HUES48 (cell line): ENCODE data around the gene OR56A5.

Source experiments
- H3K27ac ChIP-seq: one replicate; pipeline ENCODE4 v1.7.0; 2013; ENCODE audit warnings: low read depth, low read length, inconsistent platforms
- H3K27me3 ChIP-seq: 2 replicates; pipeline ENCODE4 v1.6.1; 2013; ENCODE audit warnings: mild to moderate bottlenecking, low read length; ENCODE audit not compliant: control insufficient read depth, insufficient read depth
- H3K36me3 ChIP-seq: 2 replicates; pipeline ENCODE4 v1.6.1; 2013; ENCODE audit warnings: low read length; ENCODE audit not compliant: control insufficient read depth, insufficient read depth
- H3K4me1 ChIP-seq: 2 replicates; pipeline ENCODE4 v1.6.1; 2013; ENCODE audit warnings: mild to moderate bottlenecking, low read length; ENCODE audit not compliant: control insufficient read depth, insufficient read depth
- H3K4me3 ChIP-seq: 2 replicates; pipeline ENCODE4 v1.5.1; 2013; ENCODE audit warnings: mild to moderate bottlenecking, low read depth, low read length
- H3K9ac ChIP-seq: 2 replicates; pipeline ENCODE4 v1.6.1; 2013; ENCODE audit warnings: mild to moderate bottlenecking, low read depth, low read length, moderate library complexity
- H3K9me3 ChIP-seq: 2 replicates; pipeline ENCODE4 v1.6.1; 2013; ENCODE audit warnings: low read length; ENCODE audit not compliant: control insufficient read depth, insufficient read depth

Gene OR56A5

GRCh38 chr11:5932671-5933070 lies 35.6 kb downstream of the OR56A5 start:
- Histone ChIP-seq H3K27me3 (no peaks in the 10 kb centered on the region), H3K27ac (no peak overlapping the region), H3K36me3 (no peaks in the 10 kb centered on the region), H3K4me3 (no peak overlapping the region), H3K4me1 (no peaks in the 10 kb centered on the region), H3K9me3 (peaks cover 28% of the 10 kb centered on the region), H3K9ac (no peak overlapping the region)

- H3K27ac ChIP-seq, result no peak overlapping the region
- H3K36me3 ChIP-seq, result no peaks in the 10 kb centered on the region
- H3K4me1 ChIP-seq, result no peaks in the 10 kb centered on the region
- no peak overlapping the region for H3K9ac ChIP-seq
- H3K4me3 ChIP-seq, result no peak overlapping the region
- H3K9me3 ChIP-seq, result peaks cover 21% of the 10 kb centered on the region
- no peaks in the 10 kb centered on the region for H3K27me3 ChIP-seq
These were observed 37.2 kb downstream of the OR56A5 start for GRCh38 chr11:5931061-5931460.

GRCh38 chr11:5930614-5931013 lies 37.7 kb downstream of the OR56A5 start:
- Histone ChIP-seq H3K27me3 (no peaks in the 10 kb centered on the region), H3K9ac (no peak overlapping the region), H3K27ac (no peak overlapping the region), H3K9me3 (peaks cover 20% of the 10 kb centered on the region), H3K4me1 (no peaks in the 10 kb centered on the region), H3K36me3 (no peaks in the 10 kb centered on the region), H3K4me3 (no peak overlapping the region)

GRCh38 chr11:5929571-5930368 lies 38.5 kb downstream of the OR56A5 start:
- Histone ChIP-seq H3K36me3 (no peaks in the 10 kb centered on the region), H3K9ac (no peak overlapping the region), H3K27me3 (no peaks in the 10 kb centered on the region), H3K9me3 (peaks cover 20% of the 10 kb centered on the region), H3K4me1 (no peaks in the 10 kb centered on the region), H3K4me3 (no peak overlapping the region), H3K27ac (no peak overlapping the region)

GRCh38 chr11:5928811-5929210 lies 39.5 kb downstream of the OR56A5 start:
- no peaks in the 10 kb centered on the region for H3K27me3 ChIP-seq
- H3K27ac ChIP-seq, result no peak overlapping the region
- no peaks in the 10 kb centered on the region for H3K4me1 ChIP-seq
- H3K9me3 ChIP-seq, result peaks cover 20% of the 10 kb centered on the region
- H3K9ac ChIP-seq, result no peak overlapping the region
- H3K36me3 ChIP-seq, result no peaks in the 10 kb centered on the region
- no peak overlapping the region for H3K4me3 ChIP-seq

DNA sequence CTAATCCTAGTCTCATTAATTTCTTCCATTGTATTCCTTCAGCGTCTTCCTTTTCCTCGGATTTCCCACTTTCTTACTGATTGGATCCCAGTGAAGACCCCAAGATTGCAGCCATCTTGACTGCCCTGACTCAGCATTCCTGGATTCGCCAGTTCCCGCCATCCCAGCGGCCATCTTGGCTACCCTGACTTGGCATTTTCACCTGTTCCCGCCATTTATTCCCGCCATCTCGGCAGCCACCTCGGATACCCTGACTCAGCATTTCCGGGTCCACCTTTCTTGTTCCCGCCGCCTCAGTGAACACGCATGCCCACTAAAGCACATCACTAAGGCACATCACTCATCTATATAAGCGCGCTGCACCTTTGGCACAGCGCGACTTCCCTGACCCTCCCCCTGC lies 40.0 kb downstream of the OR56A5 start:
- H3K4me3 ChIP-seq, result no peak overlapping the region
- no peaks in the 10 kb centered on the region for H3K27me3 ChIP-seq
- H3K9ac ChIP-seq, result no peak overlapping the region
- no peak overlapping the region for H3K27ac ChIP-seq
- no peaks in the 10 kb centered on the region for H3K4me1 ChIP-seq
- H3K36me3 ChIP-seq, result no peaks in the 10 kb centered on the region
- H3K9me3 ChIP-seq, result peaks cover 20% of the 10 kb centered on the region

DNA sequence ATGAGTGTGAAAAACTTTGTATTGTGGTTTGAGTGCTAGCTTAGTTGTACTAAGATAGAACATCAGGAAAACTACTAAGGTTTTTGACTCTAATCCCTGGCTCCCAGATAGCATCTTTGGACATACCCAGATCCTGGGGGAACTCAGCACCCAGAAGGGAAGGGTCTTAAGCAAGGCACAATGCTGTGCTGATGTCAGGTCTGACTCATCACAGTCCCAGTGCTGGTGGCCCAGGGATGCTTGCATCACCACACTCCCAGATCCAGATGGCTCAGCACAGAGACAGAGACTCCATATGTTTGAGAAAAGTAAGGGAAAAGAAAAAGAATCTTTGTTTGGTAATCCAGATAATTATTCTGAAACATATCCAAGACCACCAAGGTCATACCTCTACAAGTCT lies 44.5 kb downstream of the OR56A5 start:
- Histone ChIP-seq H3K9me3 (peaks cover 10% of the 10 kb centered on the region), H3K36me3 (no peaks in the 10 kb centered on the region), H3K4me1 (no peaks in the 10 kb centered on the region), H3K27ac (no peak overlapping the region), H3K9ac (no peak overlapping the region), H3K27me3 (no peaks in the 10 kb centered on the region), H3K4me3 (no peak overlapping the region)

DNA sequence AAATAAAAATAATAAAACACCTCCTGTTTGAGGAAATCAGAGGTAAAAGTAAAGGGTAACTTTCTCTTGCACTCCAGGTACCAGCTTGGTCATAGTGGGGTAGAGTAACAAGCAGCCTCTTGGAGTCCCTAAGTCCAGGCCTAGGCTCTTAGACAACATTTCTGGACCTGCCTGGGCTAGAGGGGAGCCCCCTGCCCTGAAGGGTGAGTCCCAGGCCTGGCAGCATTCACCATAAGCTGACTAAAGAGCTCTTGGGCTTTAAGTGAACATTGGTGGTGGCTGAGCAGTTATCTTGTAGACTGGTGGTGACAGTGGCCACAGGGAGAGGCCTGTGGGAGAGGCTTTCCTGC lies 44.9 kb downstream of the OR56A5 start:
- no peaks in the 10 kb centered on the region for H3K36me3 ChIP-seq
- no peaks in the 10 kb centered on the region for H3K27me3 ChIP-seq
- H3K4me1 ChIP-seq, result no peaks in the 10 kb centered on the region
- no peak overlapping the region for H3K27ac ChIP-seq
- no peak overlapping the region for H3K4me3 ChIP-seq
- H3K9ac ChIP-seq, result no peak overlapping the region
- peaks cover 11% of the 10 kb centered on the region for H3K9me3 ChIP-seq

GRCh38 chr11:5922749-5923426 lies 45.4 kb downstream of the OR56A5 start:
- no peaks in the 10 kb centered on the region for H3K36me3 ChIP-seq
- no peak overlapping the region for H3K4me3 ChIP-seq
- H3K9ac ChIP-seq, result no peak overlapping the region
- H3K9me3 ChIP-seq, result peaks cover 8% of the 10 kb centered on the region
- no peak overlapping the region for H3K27ac ChIP-seq
- H3K4me1 ChIP-seq, result no peaks in the 10 kb centered on the region
- no peaks in the 10 kb centered on the region for H3K27me3 ChIP-seq
